ENCODE results near the gene DIPK1B. TPM values are rescaled to one million over a fixed set of nuclear protein-coding genes. Genes with fewer than 3 reads are reported as not detected.
"Not testable (repeated sequence)": the region's sequence is repeated elsewhere in the genome, so short reads cannot be mapped to it uniquely, and the experiment has no call there.

Gene DIPK1B
- total RNA-seq, 1 donor from 2014 or later, result not detected

DNA sequence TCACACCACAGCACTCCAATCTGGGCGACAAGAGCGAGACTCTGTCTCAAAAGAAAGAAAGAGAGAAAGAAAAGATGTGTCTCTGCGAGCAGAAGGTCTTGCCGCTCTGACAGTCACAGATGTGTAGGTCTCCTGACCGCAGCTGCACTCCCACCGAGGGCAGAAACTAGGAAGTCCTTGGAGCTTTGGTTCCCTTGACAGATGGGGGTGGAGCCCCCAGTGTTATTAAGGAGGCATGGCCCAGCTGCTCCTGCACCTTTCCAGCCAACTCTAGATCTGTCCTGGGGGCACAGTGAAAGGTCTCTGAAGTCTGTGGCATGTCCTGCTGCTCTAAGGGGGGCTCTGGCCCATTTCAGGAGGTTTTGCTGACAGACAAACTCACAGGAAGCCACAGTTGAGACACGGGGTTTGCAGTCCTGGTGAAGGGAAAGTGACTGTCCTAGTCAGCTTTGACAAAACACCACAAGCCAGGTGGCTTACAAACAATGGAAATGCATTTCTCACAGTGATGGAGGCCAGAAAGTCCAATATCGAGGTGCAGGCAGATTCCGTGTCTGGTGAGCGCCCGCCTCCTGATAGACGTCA, 9.0 kb upstream of the DIPK1B start:
- H3K27me3 ChIP-seq (ENCODE audit: control insufficient read depth, insufficient read depth, low read length), result peaks cover 6% of the 10 kb centered on the region
- TF ChIP-seq, protein P1, sequence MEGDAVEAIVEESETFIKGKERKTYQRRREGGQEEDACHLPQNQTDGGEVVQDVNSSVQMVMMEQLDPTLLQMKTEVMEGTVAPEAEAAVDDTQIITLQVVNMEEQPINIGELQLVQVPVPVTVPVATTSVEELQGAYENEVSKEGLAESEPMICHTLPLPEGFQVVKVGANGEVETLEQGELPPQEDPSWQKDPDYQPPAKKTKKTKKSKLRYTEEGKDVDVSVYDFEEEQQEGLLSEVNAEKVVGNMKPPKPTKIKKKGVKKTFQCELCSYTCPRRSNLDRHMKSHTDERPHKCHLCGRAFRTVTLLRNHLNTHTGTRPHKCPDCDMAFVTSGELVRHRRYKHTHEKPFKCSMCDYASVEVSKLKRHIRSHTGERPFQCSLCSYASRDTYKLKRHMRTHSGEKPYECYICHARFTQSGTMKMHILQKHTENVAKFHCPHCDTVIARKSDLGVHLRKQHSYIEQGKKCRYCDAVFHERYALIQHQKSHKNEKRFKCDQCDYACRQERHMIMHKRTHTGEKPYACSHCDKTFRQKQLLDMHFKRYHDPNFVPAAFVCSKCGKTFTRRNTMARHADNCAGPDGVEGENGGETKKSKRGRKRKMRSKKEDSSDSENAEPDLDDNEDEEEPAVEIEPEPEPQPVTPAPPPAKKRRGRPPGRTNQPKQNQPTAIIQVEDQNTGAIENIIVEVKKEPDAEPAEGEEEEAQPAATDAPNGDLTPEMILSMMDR (IDR thresholded peaks at IDR 0.05; ENCODE audit: insufficient read depth, low read length, severe bottlenecking), result no peak
- no peak overlapping the region for H3K4me3 ChIP-seq (ENCODE audit: low read depth, low read length)
- FAIRE-seq (no peak), DNase-seq (ENCODE audit: low read depth) (no peak)
- H3K36me3 ChIP-seq (ENCODE audit: control insufficient read depth, insufficient read depth, low read length), result no peaks in the 10 kb centered on the region

DNA sequence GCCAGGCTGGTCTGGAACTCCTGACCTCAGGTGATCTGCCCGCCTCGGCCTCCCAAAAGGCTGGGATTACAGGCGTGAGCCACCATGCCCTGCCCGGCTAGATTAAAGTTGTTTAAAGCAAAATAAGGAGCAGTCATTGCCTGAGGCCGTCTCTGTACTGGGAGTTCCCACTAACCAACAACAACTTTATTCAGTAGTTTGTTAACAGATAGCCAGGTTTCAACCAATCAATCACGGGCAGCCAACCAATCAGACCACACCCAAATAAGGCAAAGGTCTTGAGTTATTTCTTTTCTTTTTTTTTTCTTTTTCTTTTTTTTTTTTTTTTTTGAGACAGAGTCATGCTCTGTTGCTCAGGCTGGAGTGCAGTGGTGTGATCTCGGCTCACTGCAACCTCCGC, 7.6 kb upstream of the DIPK1B start:
- H3K36me3 ChIP-seq (ENCODE audit: control insufficient read depth, insufficient read depth, low read length); FAIRE-seq; H3K27me3 ChIP-seq (ENCODE audit: control insufficient read depth, insufficient read depth, low read length); H3K4me3 ChIP-seq (ENCODE audit: low read depth, low read length); DNase-seq (ENCODE audit: low read depth): not testable (repeated sequence)

DNA sequence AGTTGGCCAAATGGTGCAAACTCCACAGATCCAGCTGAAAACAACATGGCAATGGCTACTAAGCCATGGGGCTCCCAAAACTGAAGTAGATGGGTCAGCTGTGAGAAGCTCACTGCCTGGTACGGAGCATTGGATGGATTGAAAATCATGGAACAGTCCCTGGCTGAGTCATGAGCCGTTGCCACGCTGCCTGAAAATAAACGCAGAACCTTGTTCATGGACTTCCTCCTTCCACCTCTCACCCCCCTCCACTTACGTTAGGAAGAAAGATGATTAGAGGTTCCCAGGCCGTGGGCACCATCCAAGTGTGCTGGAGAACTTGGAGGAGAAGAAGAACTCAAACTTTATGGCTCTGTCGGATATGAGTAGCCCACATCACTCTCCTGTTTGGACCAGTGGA, 6.8 kb upstream of the DIPK1B start:
- no peak for DNase-seq (ENCODE audit: low read depth)
- Histone ChIP-seq H3K4me3 (ENCODE audit: low read depth, low read length) (no peak overlapping the region), H3K27me3 (ENCODE audit: control insufficient read depth, insufficient read depth, low read length) (peaks cover 6% of the 10 kb centered on the region), H3K36me3 (ENCODE audit: control insufficient read depth, insufficient read depth, low read length) (no peaks in the 10 kb centered on the region)
- FAIRE-seq, result no peak
- TF ChIP-seq, protein P1 (IDR thresholded peaks at IDR 0.05; ENCODE audit: insufficient read depth, low read length, severe bottlenecking), result no peak

DNA sequence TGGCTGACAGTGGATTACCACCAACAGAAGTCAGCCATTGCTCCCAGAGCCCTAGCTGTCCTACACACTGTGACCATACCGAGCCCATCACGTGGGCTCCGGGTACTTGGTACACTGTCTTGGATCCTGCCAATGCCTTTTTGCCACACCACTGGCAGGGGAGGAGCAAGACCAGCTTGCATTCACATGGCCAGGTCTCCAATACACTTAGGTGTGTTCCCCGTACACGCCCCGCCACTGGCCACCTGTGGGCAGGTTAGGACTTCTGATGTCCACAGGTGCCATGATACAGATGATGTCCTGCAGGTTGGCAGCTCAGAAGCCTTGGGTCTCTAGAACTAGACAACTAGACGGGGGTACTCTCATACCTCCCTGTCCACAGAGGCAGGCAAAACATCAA, 5.4 kb upstream of the DIPK1B start:
- no peak overlapping the region for H3K4me3 ChIP-seq (ENCODE audit: low read depth, low read length)
- peaks cover 4% of the 10 kb centered on the region for H3K27me3 ChIP-seq (ENCODE audit: control insufficient read depth, insufficient read depth, low read length)
- no peaks in the 10 kb centered on the region for H3K36me3 ChIP-seq (ENCODE audit: control insufficient read depth, insufficient read depth, low read length)
- no peak for DNase-seq (ENCODE audit: low read depth)
- TF ChIP-seq, protein P1 (IDR thresholded peaks at IDR 0.05; ENCODE audit: insufficient read depth, low read length, severe bottlenecking), result no peak
- no peak for FAIRE-seq

DNA sequence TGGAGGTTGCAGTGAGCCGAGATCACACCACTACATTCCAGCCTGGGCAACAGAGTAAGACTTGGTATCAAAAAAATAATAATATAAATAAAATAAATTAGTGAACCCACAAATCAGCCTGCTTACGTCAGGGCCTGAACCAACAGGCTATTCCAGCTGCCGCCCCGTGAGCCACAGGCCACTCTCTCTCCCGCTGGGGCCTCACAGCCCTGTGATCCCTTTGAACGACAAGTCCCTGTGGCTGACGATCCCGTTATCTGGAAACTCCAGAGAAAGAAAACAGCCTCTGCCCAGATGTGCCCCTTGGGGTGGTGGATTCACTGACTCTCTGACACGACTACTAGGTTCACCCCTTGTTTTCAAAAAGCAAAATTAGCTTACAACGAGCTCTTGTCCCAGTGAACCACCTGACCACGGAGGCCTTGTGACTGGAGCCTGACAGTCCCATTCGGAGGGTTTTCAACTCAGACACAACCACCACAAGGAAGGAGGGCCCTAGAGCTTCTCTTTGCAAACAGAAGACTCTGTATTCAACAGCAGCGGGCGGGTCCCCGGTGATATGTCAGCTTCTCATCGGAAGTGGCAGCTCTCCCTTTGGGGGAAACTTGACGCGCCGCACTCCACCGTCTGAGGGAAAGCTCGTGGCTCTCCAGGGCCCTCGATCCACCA, 4.4 kb upstream of the DIPK1B start:
- Histone ChIP-seq H3K27me3 (ENCODE audit: control insufficient read depth, insufficient read depth, low read length) (peaks cover 4% of the 10 kb centered on the region), H3K4me3 (ENCODE audit: low read depth, low read length) (no peak overlapping the region), H3K36me3 (ENCODE audit: control insufficient read depth, insufficient read depth, low read length) (no peaks in the 10 kb centered on the region)
- DNase-seq (ENCODE audit: low read depth) (no peak), FAIRE-seq (no peak)
- TF ChIP-seq, protein P1 (IDR thresholded peaks at IDR 0.05; ENCODE audit: insufficient read depth, low read length, severe bottlenecking), result no peak

DNA sequence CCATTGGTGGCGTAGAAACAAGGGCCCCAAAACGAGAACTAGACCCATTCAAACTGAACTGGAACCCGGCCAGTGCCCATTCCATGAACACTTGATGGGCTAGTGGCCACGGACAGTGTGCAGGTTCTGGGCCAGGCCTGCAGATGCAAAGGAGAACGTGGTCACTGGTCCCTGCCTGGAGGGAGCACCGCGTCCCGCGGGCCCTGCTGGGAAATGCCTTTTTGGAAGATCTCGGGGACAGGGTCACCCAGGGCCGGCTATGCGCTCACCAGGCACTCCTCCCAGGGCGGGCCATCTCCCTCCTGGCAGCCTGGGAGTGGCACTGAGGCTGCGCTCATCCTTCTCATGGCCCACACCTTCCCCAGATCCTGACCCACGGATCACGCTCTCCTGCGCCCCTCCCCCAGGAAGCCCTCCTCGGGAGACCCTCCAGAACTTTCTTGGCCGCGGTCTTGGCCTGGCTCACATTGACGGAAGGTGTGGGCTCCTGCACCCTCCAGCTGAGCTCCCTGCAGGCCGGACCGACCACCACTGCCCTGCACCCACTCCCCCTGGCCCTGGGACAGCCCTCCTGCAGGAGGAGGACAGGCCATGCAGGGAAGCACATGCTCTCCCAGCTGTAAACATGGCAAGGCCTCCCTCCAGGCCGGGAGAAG, 2.8 kb upstream of the DIPK1B start:
- peaks cover 7% of the 10 kb centered on the region for H3K27me3 ChIP-seq (ENCODE audit: control insufficient read depth, insufficient read depth, low read length)
- no peak for FAIRE-seq

More for the DNA sequence above, 2.8 kb upstream of the DIPK1B start:
- DNase-seq (ENCODE audit: low read depth), result no peak
- TF ChIP-seq, protein P1 (IDR thresholded peaks at IDR 0.05; ENCODE audit: insufficient read depth, low read length, severe bottlenecking), result no peak
- no peaks in the 10 kb centered on the region for H3K36me3 ChIP-seq (ENCODE audit: control insufficient read depth, insufficient read depth, low read length)
- no peak overlapping the region for H3K4me3 ChIP-seq (ENCODE audit: low read depth, low read length)

Measured in bronchial epithelial cell (primary cell).